Adrenal gland (tissue), 5 donors: ENCODE data around the gene SP4.

ENCODE experiments used
- POLR2A ChIP-seq, 2 donors: fragments of 450-650 bp; IDR thresholded peaks; one replicate each; pipeline ENCODE4 v1.6.1; 2017; ENCODE audit warnings: antibody characterized with exemption in 2 of 2, mild to moderate bottlenecking in 2 of 2, moderate library complexity in 1 of 2
- TF ChIP-seq, protein P1 (sequence below), 6 experiments: fragments of 450-650 bp in 4 of 6; fragments of 200-600 bp in 2 of 6; sonication (generic) in 1 of 6; IDR thresholded peaks; 1 replicate in 5 of 6; 2 replicates in 1 of 6; pipeline versions ENCODE4 v1.5.1 to v1.8.0; 2016 to 2021; ENCODE audit warnings: antibody characterized with exemption in 6 of 6, mild to moderate bottlenecking in 2 of 6, moderate library complexity in 1 of 6
- donor health status: DM: no; HTN: no; CAD: no.

DNA sequence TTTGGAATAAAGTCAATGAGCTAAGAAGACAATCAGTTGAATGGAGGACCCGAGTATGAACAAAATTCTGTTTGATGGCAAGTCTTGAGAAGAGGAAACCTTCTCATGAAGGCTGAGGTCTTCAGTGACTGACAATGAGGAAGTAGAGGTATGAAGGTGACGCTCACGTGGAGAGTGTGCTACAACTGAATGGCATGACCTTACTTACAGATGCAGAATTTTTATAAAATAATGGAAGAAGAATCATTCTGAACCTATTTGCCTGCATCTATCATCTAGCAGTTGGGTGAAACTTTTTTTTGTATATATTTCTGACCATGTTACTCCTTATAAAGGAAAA is 19.4 kb upstream of the SP4 start:
- TF ChIP-seq, protein P1, sequence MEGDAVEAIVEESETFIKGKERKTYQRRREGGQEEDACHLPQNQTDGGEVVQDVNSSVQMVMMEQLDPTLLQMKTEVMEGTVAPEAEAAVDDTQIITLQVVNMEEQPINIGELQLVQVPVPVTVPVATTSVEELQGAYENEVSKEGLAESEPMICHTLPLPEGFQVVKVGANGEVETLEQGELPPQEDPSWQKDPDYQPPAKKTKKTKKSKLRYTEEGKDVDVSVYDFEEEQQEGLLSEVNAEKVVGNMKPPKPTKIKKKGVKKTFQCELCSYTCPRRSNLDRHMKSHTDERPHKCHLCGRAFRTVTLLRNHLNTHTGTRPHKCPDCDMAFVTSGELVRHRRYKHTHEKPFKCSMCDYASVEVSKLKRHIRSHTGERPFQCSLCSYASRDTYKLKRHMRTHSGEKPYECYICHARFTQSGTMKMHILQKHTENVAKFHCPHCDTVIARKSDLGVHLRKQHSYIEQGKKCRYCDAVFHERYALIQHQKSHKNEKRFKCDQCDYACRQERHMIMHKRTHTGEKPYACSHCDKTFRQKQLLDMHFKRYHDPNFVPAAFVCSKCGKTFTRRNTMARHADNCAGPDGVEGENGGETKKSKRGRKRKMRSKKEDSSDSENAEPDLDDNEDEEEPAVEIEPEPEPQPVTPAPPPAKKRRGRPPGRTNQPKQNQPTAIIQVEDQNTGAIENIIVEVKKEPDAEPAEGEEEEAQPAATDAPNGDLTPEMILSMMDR (IDR thresholded peaks at IDR 0.05), result no peak
- TF ChIP-seq POLR2A (IDR thresholded peaks at IDR 0.05), result no peak
